Heart left ventricle (tissue), 11 donors: Measurements from ENCODE around the gene OR1D2. TPM values are rescaled to one million over a fixed set of nuclear protein-coding genes. Genes with fewer than 3 reads are reported as not detected.

ENCODE experiments used
- polyA plus RNA-seq, 2 donors: library from polyadenylated mRNA; stranded (reverse); fragments of 200-250 nt; gene quantifications; one replicate each; pipeline ENCODE4 v1.2.3, GENCODE V29; 2013
- total RNA-seq, 9 donors: library from RNA; depleted of rRNA in 2 of 9; stranded (reverse); fragments of >200 nt in 2 of 9; fragmentation: NEBNext Ultra II Directional in 3 of 9; extraction: Animal tissue kit (Norgen Biotek cat#: 25700) in 3 of 9; gene quantifications; one replicate each; pipeline versions ENCODE4 v1.1.0 to v1.2.4, GENCODE V29; 2016 to 2023
- donor health status: ischemic (EF 13 %, LVEDD 7.1; RV severe dilation, severe dysfunction).
- donor health status: healthy with polysubstance abuse.
- donor health status: DM: no; HTN: yes; CAD: no.
- donor health status: DM: no; HTN: no; CAD: no.
- donor health status: ischemic (EF 25% LVEDD 5.7; RV mildly dilated, moderate dysfunction).
- donor health status: healthy.
- donor health status: DM: yes; HTN: yes; CAD: no.
- donor health status: PGD.
- donor health status: nonischemic (EF 23%, LVEDD 6.1; RV moderate dilation, normal function).

Gene OR1D2
- total and polyA plus RNA-seq, 11 donors: not detected

Other genes with a start within 250 kb of the OR1D2 start
- gene OR1D5, start 40.8 kb downstream of the OR1D2 start, total RNA-seq: not detected
- gene OR1D5, start 40.8 kb downstream of the OR1D2 start, polyA plus RNA-seq: not detected
- not detected for gene OR1G1, start 23.1 kb upstream of the OR1D2 start, total RNA-seq
- not detected for gene OR1G1, start 23.1 kb upstream of the OR1D2 start, polyA plus RNA-seq
- not detected for gene OR1A2, start 93.1 kb upstream of the OR1D2 start, total RNA-seq
- gene OR1A2, start 93.1 kb upstream of the OR1D2 start, polyA plus RNA-seq: not detected
- gene OR1A1, start 103.2 kb upstream of the OR1D2 start, total RNA-seq: not detected
- not detected for gene OR1A1, start 103.2 kb upstream of the OR1D2 start, polyA plus RNA-seq
- not detected for gene OR3A1, start 193.9 kb upstream of the OR1D2 start, total RNA-seq
- gene OR3A1, start 193.9 kb upstream of the OR1D2 start, polyA plus RNA-seq: not detected